Measurements from ENCODE around the gene NSD1. TPM values are rescaled to one million over a fixed set of nuclear protein-coding genes. Genes with fewer than 3 reads are reported as not detected.

Gene NSD1
- total RNA-seq, 1 donor from 2014 or later: 37.5 TPM

- no peaks in the 10 kb centered on the region for H3K27me3 ChIP-seq (ENCODE audit: control insufficient read depth, insufficient read depth, low read length)
- no peak for DNase-seq (ENCODE audit: low read depth)
Observed at GRCh38 chr5:177299697-177300096, 166.1 kb downstream of the NSD1 start.

DNA sequence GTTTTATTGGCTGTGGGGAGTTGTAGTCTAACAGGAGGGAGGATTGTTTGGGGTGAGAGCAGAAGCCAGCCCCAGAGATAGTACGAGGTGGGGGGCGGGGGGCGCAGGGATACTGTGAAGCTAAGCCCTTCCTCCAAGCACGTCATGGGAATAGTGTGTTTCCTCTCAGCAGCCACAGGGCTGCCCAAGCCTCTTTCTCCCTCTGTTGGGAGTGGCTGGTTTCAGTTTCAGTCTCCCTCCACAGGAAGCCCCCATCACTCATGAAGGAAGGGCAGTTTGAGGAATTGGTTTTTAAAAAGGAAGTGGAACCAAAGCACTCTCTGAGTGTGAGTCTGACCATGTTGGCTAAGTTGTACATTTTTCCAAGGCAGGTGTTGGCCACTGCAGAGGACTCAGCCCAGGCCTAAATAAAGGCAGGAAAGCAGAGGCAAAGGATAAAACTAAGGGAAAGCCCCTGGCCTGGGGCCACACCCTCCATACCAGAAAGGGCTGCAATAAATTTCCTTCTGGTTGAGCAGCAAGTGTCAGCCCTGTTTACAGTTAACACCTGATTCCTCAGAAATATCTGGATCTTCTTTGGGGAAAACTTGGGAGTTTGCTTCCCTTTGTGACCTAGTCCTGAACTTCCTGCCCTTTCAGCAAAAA is 166.8 kb downstream of the NSD1 start:
- H3K4me3 ChIP-seq (ENCODE audit: low read depth, low read length): no peak overlapping the region
- TF ChIP-seq CTCF (IDR thresholded peaks at IDR 0.05; ENCODE audit: insufficient read depth, low read length, poor library complexity, severe bottlenecking): peak; percentile 15
- DNase-seq (ENCODE audit: low read depth): no peak
- no peaks in the 10 kb centered on the region for H3K36me3 ChIP-seq (ENCODE audit: control insufficient read depth, insufficient read depth, low read length)
- H3K27me3 ChIP-seq (ENCODE audit: control insufficient read depth, insufficient read depth, low read length): no peaks in the 10 kb centered on the region

More at GRCh38 chr5:177299697-177300096, 166.1 kb downstream of the NSD1 start:
- Histone ChIP-seq H3K4me3 (ENCODE audit: low read depth, low read length) (no peak overlapping the region), H3K36me3 (ENCODE audit: control insufficient read depth, insufficient read depth, low read length) (no peaks in the 10 kb centered on the region)
- TF ChIP-seq CTCF (IDR thresholded peaks at IDR 0.05; ENCODE audit: insufficient read depth, low read length, poor library complexity, severe bottlenecking): no peak

GRCh38 chr5:177300951-177301350 is 167.4 kb downstream of the NSD1 start:
- Histone ChIP-seq H3K4me3 (ENCODE audit: low read depth, low read length) (no peak overlapping the region), H3K36me3 (ENCODE audit: control insufficient read depth, insufficient read depth, low read length) (peaks cover 1% of the 10 kb centered on the region), H3K27me3 (ENCODE audit: control insufficient read depth, insufficient read depth, low read length) (no peaks in the 10 kb centered on the region)
- no peak for DNase-seq (ENCODE audit: low read depth)
- no peak for TF ChIP-seq CTCF (IDR thresholded peaks at IDR 0.05; ENCODE audit: insufficient read depth, low read length, poor library complexity, severe bottlenecking)

DNA sequence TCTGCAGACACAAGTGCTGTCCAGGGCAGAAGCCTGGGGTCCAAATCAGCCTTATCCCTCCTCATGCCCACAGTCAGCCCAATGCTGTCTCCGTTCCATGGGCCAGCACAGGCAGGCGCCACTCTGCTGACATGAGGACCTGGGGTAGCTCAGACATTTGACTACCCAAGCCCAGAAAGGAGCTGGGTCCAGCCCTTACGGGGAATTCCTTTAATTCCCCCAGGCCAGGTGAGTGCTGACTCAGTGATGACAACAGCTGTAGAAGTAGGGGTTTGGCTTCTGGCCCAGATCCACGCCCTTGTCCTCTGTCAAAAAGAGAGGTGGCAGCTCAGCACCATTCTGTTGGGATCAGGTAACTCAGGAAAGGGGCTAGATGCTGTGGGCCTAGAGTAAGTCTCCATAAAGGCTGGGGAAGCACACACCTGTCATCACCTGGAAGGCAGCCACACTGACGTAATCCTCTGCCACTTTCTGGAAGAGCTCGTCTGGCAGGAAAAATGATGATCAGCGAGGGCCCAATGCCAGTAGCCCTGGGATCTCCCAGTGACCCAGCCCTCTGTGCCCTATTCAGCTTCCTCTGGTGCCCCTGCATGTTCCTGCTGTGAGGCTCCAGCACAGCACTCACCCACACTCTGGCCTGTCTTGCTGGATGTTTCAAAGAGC is 168.1 kb downstream of the NSD1 start:
- no peak for TF ChIP-seq CTCF (IDR thresholded peaks at IDR 0.05; ENCODE audit: insufficient read depth, low read length, poor library complexity, severe bottlenecking)
- no peak for DNase-seq (ENCODE audit: low read depth)
- Histone ChIP-seq H3K27me3 (ENCODE audit: control insufficient read depth, insufficient read depth, low read length) (no peaks in the 10 kb centered on the region), H3K4me3 (ENCODE audit: low read depth, low read length) (no peak overlapping the region), H3K36me3 (ENCODE audit: control insufficient read depth, insufficient read depth, low read length) (peaks cover 1% of the 10 kb centered on the region)

DNA sequence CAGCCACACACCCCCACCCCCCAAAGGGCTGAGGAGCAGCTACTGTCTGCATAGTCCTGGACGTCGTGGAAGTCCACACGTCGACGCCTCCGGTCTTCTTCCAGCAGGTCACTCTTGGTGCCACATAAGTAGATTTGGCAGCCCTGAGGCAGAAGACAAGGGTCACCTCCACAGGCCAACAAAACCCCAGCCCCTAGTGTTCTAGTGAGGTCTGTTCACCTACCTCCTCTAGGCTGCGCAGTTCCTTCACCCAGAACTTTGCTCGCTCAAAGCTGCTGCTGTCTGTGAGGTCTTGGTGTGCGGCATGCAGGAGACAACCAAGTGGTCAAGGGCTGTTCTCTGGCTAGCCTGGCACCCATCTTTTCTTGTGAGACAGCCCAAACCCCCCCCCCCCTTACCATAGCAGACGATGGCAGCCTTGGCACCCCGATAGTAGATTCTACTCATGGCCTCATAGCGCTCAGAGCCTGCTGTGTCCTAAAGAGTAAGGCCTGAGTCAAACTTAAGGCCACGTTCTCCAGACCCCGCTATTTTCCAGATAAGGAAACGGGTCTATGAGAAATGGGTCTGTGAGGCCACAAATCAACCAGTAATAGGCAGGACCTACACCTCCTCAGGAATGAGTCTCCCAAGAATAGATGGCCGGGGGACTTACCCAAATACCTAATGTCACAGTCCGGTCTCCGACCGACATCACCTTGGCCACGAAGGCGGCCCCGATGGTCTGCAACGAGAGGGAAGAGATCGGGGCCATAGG is 169.0 kb downstream of the NSD1 start:
- no peak for TF ChIP-seq CTCF (IDR thresholded peaks at IDR 0.05; ENCODE audit: insufficient read depth, low read length, poor library complexity, severe bottlenecking)
- no peaks in the 10 kb centered on the region for H3K27me3 ChIP-seq (ENCODE audit: control insufficient read depth, insufficient read depth, low read length)
- peaks cover 1% of the 10 kb centered on the region for H3K36me3 ChIP-seq (ENCODE audit: control insufficient read depth, insufficient read depth, low read length)
- no peak for DNase-seq (ENCODE audit: low read depth)
- H3K4me3 ChIP-seq (ENCODE audit: low read depth, low read length): peak overlapping the region; percentile 80

Data from kidney epithelial cell (primary cell).